ENCODE data around the gene CLEC4G. TPM values are rescaled to one million over a fixed set of nuclear protein-coding genes. Genes with fewer than 3 reads are reported as not detected.
"Not testable (repeated sequence)": the region's sequence is repeated elsewhere in the genome, so short reads cannot be mapped to it uniquely, and the experiment has no call there.

Gene CLEC4G
- total and polyA plus RNA-seq, 2 of the 13 experiments (the other 11 are each of a cell fraction or from before 2014, with no cell fraction given) = not detected

DNA sequence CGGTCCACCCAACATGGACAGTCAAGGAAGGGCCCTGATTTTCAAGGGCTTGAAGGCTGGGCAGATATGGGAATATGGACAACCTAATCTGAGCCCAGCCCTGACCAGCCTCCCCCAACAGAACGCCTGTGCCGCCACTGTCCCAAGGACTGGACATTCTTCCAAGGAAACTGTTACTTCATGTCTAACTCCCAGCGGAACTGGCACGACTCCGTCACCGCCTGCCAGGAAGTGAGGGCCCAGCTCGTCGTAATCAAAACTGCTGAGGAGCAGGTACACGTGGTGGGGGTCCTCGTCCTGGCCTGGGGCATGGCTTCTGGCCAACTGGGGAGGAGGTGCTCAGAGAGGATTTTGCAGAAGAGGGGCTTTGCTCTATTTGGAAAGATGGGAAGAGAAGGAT is 34.6 kb upstream of the CLEC4G start:
- H3K79me2 ChIP-seq (ENCODE audit: insufficient read depth, low read length) = no peaks in the 10 kb centered on the region
- no peaks in the 10 kb centered on the region for H3K9me3 ChIP-seq (ENCODE audit: low read length)
- POLR2A ChIA-PET = no interaction called here
- H3K27me3 ChIP-seq (ENCODE audit: control insufficient read depth in 1 of 2, insufficient read depth in 2 of 2, low read length in 2 of 2) = peaks cover 4 to 10% of the 10 kb centered on the region in 2 experiments; a peak in 2 of 5 replicates
- H3K27ac ChIP-seq (ENCODE audit: extremely low read length, insufficient read depth, low read length) = no peak overlapping the region
- H3K4me2 ChIP-seq (ENCODE audit: low read depth, low read length) = no peak overlapping the region
- WGBS (ENCODE audit: low lambda C conversion rate) = 58% methylated on average over 9 of the region's 11 CpGs
- ATAC-seq (no peak), FAIRE-seq (no peak), DNase-seq (ENCODE audit: low spot score) (no peak)
- in situ Hi-C loops (cut with HindIII; ENCODE audit: extremely low pct_ligation_motif_present, low pct_unique_long_range_greater_than_20kb) (no loop called here), intact Hi-C loops (cut with micrococcal nuclease; ENCODE audit: unreplicated experiment) (no loop called here)
- no peaks in the 10 kb centered on the region for H3K4me1 ChIP-seq (ENCODE audit: insufficient read depth, low read length)
- H3K4me3 ChIP-seq (replicated peaks in 1 of 3; ENCODE audit: insufficient read depth in 1 of 3, low read depth in 2 of 3, low read length in 3 of 3) = no peak overlapping the region
- CTCF ChIA-PET (ENCODE audit: low intra/inter-chr PET ratio, low total read pairs) = no interaction called here
- no peaks in the 10 kb centered on the region for H4K20me1 ChIP-seq (ENCODE audit: insufficient read depth, low read length)
- BruUV-seq (replicated peaks) = no TSS peak
- TF ChIP-seq ADNP (CRISPR knock-in tag; IDR thresholded peaks at IDR 0.05) = no peak
- no peak for TF ChIP-seq ATF1 (CRISPR knock-in tag; IDR thresholded peaks at IDR 0.05)
- no peak for TF ChIP-seq MBD4 (IDR thresholded peaks at IDR 0.05; ENCODE audit: borderline replicate concordance, low read length)
- TF ChIP-seq ZNF790 (CRISPR knock-in tag; IDR thresholded peaks at IDR 0.05; ENCODE audit: borderline replicate concordance) = no peak
- TF ChIP-seq ELF3 (CRISPR knock-in tag; IDR thresholded peaks at IDR 0.05) = no peak
- no peak overlapping the region for H2AFZ ChIP-seq (ENCODE audit: low read length)
- no peak overlapping the region for H3K9ac ChIP-seq (ENCODE audit: insufficient read depth, low read depth, low read length)
- H3K36me3 ChIP-seq (replicated peaks in 1 of 2; ENCODE audit: control insufficient read depth in 1 of 2, insufficient read depth in 2 of 2, low read length in 2 of 2) = no peaks in the 10 kb centered on the region

DNA sequence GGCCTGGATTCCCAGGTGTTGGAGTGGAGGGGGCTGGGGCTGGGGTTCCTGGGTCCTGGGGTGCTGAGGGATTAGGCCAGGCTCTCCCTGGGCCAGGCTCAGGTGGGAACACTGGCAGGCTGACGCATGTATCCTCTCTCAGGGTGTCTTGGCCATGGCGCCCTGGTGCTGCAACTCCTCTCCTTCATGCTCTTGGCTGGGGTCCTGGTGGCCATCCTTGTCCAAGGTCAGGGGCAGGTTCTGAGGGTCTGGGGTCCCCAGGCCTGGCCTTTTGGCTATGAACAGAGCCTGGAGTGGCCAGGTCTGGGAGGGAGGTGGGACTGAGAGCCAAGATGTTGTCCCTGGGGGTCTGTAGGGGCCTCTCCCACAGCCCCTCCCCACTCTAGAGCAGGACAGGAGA is 33.1 kb upstream of the CLEC4G start:
- POLR2A ChIA-PET; CTCF ChIA-PET (ENCODE audit: low intra/inter-chr PET ratio, low total read pairs); BruUV-seq (replicated peaks): not testable (repeated sequence)

More for the DNA sequence above, 33.1 kb upstream of the CLEC4G start:
- no CpG with 5 or more reads among the region's 2 CpGs for WGBS (ENCODE audit: low lambda C conversion rate)
- in situ Hi-C loops (cut with HindIII; ENCODE audit: extremely low pct_ligation_motif_present, low pct_unique_long_range_greater_than_20kb); H2AFZ ChIP-seq (ENCODE audit: low read length); H3K27me3 ChIP-seq (ENCODE audit: control insufficient read depth in 1 of 2, insufficient read depth in 2 of 2, low read length in 2 of 2); H3K9ac ChIP-seq (ENCODE audit: insufficient read depth, low read depth, low read length); H3K27ac ChIP-seq (ENCODE audit: extremely low read length, insufficient read depth, low read length); H3K79me2 ChIP-seq (ENCODE audit: insufficient read depth, low read length); H3K4me1 ChIP-seq (ENCODE audit: insufficient read depth, low read length); ATAC-seq; H3K9me3 ChIP-seq (ENCODE audit: low read length); intact Hi-C loops (cut with micrococcal nuclease; ENCODE audit: unreplicated experiment); H3K4me2 ChIP-seq (ENCODE audit: low read depth, low read length); DNase-seq (ENCODE audit: low spot score); H4K20me1 ChIP-seq (ENCODE audit: insufficient read depth, low read length); H3K4me3 ChIP-seq (replicated peaks in 1 of 3; ENCODE audit: insufficient read depth in 1 of 3, low read depth in 2 of 3, low read length in 3 of 3); FAIRE-seq; H3K36me3 ChIP-seq (replicated peaks in 1 of 2; ENCODE audit: control insufficient read depth in 1 of 2, insufficient read depth in 2 of 2, low read length in 2 of 2): not testable (repeated sequence)
